Right lobe of liver (tissue), 4 donors: ENCODE measurements around the gene DNMT3A.

Experiments used
- CTCF ChIP-seq, 4 donors: fragments of 200-600 bp in 3 of 4; fragments of 450-650 bp in 1 of 4; IDR thresholded peaks; one replicate each; pipeline versions ENCODE4 v1.5.1 to v1.8.0; 2016 to 2022; ENCODE audit warnings: antibody characterized with exemption in 4 of 4, mild to moderate bottlenecking in 2 of 4
- POLR2A ChIP-seq: fragments of 450-650 bp; IDR thresholded peaks from one replicate; pipeline ENCODE4 v1.6.1; 2017; ENCODE audit warnings: antibody characterized with exemption, mild to moderate bottlenecking
- donor health status: DM: no; HTN: no; CAD: no.
- donor health status: DM: no; HTN: no; CAD: no.
- donor health status: DM: no; HTN: yes; CAD: no.

- no peak for TF ChIP-seq CTCF (IDR thresholded peaks at IDR 0.05)
- no peak for TF ChIP-seq POLR2A
Observed at GRCh38 chr2:25215232-25215631, 126.5 kb downstream of the DNMT3A start.
